Measurements from ENCODE around the gene CTNNA1. TPM values are rescaled to one million over a fixed set of nuclear protein-coding genes. Genes with fewer than 3 reads are reported as not detected.

Gene CTNNA1
- total RNA-seq, 1 donor from 2014 or later = 304 TPM

DNA sequence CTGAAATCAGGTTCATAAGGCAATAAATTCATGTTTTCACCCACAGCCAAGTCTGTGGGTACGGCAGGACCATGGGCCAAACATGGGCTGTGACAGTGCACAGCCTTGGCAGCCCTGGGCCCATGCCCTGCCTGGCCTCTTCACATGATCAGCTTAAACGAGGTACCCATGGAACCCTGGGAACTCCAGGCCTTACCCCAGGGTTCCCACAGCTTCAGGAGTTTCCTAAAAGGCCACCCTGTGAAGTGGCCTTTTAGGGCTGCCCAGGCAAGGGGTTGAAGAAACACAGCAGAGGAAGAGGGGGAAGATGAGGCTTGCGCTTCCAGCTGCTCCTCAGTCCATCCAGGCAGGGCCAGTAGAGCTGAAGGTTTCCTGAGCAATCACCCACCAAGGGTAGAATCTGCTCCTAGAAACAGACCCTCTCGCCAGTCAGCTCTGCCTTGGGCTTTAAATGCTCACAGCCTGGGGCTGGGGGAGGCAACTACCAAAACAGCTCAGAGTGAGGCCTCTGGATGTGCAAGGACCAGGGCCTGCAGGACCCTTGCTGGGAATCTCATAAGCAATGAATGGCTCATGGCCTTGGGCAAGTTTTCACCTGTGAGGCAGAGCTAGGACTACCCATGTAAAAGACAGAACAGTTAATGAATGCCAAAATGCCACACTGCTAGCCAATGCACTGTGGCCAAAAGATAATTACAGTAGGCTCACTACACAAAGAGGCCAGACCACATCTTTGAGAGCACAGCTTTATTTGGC lies 201.2 kb downstream of the CTNNA1 start:
- TF ChIP-seq, protein P1, sequence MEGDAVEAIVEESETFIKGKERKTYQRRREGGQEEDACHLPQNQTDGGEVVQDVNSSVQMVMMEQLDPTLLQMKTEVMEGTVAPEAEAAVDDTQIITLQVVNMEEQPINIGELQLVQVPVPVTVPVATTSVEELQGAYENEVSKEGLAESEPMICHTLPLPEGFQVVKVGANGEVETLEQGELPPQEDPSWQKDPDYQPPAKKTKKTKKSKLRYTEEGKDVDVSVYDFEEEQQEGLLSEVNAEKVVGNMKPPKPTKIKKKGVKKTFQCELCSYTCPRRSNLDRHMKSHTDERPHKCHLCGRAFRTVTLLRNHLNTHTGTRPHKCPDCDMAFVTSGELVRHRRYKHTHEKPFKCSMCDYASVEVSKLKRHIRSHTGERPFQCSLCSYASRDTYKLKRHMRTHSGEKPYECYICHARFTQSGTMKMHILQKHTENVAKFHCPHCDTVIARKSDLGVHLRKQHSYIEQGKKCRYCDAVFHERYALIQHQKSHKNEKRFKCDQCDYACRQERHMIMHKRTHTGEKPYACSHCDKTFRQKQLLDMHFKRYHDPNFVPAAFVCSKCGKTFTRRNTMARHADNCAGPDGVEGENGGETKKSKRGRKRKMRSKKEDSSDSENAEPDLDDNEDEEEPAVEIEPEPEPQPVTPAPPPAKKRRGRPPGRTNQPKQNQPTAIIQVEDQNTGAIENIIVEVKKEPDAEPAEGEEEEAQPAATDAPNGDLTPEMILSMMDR (IDR thresholded peaks at IDR 0.05) = no peak
- TF ChIP-seq POLR2AphosphoS5 (IDR thresholded peaks at IDR 0.05; ENCODE audit: insufficient read depth in 1 of 2, low read depth in 1 of 2) = no peak
- TF ChIP-seq POLR2A (IDR thresholded peaks at IDR 0.05) = no peak

DNA sequence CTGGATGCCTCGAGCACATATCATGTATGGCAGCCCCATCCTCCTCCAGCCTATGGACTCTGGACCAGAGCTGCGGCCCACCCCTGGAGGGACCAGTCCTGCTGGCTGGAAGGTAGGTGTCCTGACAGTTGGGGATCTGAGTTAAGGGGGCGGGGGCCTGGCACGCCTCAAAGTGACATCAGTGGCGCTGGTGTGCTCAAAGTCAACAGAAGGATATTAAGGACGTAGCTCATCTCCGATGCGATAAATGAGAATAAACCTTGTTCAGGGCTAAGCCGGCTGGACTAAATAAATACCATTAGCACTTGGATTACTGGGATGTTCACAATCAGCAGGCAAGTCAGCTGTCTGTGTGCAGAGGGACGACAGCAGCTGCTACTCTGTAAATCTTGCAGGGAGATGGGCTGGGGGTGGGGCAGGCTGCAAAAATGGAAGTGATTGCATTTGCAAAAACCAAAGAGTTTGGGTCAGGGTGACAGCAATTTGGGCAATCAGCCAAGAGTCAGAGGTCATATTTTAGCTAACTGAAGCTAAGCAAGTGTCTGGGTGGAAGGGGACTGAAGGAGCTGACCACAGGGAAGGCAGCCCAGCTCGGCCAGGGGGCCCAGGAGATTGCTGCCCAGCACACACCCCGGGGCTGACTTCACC lies 201.9 kb downstream of the CTNNA1 start:
- TF ChIP-seq POLR2A (IDR thresholded peaks at IDR 0.05) = no peak
- TF ChIP-seq, protein P1 (IDR thresholded peaks at IDR 0.05) = no peak
- Histone ChIP-seq H3K27me3 (no peaks in the 10 kb centered on the region), H3K4me3 (no peak overlapping the region), H3K36me3 (no peaks in the 10 kb centered on the region), H3K4me1 (peaks cover 40% of the 10 kb centered on the region), H3K27ac (peak overlapping the region; percentile 22), H3K9me3 (no peaks in the 10 kb centered on the region)
- intact Hi-C loops (cut with DNase I) = no loop called here
- no peak for DNase-seq (ENCODE audit: extremely low spot score in 2 of 2)

More for the DNA sequence above, 201.2 kb downstream of the CTNNA1 start:
- H3K4me1 ChIP-seq = peaks cover 40% of the 10 kb centered on the region
- H3K27me3 ChIP-seq = no peaks in the 10 kb centered on the region
- intact Hi-C loops (cut with DNase I) = no loop called here
- H3K27ac ChIP-seq = peak overlapping the region; percentile 71
- DNase-seq (ENCODE audit: extremely low spot score in 2 of 2) = no peak
- no peaks in the 10 kb centered on the region for H3K9me3 ChIP-seq
- H3K36me3 ChIP-seq = no peaks in the 10 kb centered on the region
- no peak overlapping the region for H3K4me3 ChIP-seq

DNA sequence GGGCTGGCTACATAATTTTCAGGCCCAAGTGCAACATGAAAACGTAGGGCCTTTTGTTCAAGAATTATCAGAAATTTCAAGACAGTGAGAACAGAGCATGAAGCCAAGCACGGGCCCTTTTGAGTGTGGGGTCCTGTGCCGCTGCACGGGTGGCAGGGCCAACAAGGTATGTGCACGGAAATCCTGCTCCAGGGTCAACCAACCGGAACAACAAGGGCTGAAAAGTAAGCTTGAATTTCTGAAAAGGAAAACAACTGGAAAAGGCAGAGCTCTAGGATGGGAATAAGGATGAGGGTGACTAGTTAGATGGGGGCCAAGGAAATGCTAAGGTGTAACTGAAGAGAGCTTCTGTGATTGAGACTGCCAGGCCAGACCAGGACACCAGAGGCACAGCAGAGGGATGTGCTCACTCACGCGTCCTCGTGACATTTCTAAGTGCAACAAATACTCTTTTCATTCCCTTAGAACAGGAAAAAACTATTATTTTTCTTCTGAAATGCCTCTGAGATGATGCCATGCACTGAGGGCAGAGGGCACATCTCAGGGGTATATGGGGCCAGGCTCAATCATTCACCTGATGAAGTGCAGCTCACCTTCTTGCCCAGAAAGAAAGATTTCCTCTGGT lies 202.6 kb downstream of the CTNNA1 start:
- no peak for DNase-seq (ENCODE audit: extremely low spot score in 2 of 2)
- Histone ChIP-seq H3K36me3 (no peaks in the 10 kb centered on the region), H3K4me1 (peaks cover 40% of the 10 kb centered on the region), H3K4me3 (no peak overlapping the region), H3K9me3 (no peaks in the 10 kb centered on the region), H3K27ac (peak overlapping the region; percentile 22), H3K27me3 (no peaks in the 10 kb centered on the region)
- intact Hi-C loops (cut with DNase I) = no loop called here
- TF ChIP-seq, protein P1 (IDR thresholded peaks at IDR 0.05) = no peak
- TF ChIP-seq POLR2A (IDR thresholded peaks at IDR 0.05) (no peak), POLR2AphosphoS5 (IDR thresholded peaks at IDR 0.05; ENCODE audit: insufficient read depth in 1 of 2, low read depth in 1 of 2) (no peak)

DNA sequence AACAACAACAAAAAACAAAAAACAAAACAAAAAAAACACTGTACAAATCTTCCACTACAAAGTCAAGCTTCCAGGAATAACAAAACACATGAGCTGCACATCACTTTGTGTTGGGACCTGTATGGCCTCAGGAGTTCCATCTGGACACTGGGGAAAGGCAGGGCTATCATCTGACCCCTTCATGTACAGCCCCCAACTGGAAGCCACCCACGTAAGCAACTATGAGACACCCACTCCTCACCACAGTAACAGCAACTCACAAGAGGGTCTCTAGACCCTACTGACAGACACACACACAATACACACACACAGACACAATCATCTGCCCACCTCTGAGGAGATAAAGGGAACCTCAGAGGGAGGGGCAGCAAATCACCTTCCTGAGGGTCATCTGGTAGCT lies 203.6 kb downstream of the CTNNA1 start:
- DNase-seq (ENCODE audit: extremely low spot score in 2 of 2) = no peak
- H3K9me3 ChIP-seq = no peaks in the 10 kb centered on the region
- H3K27ac ChIP-seq = no peak overlapping the region
- H3K4me1 ChIP-seq = peaks cover 40% of the 10 kb centered on the region
- no peaks in the 10 kb centered on the region for H3K36me3 ChIP-seq
- H3K4me3 ChIP-seq = no peak overlapping the region
- H3K27me3 ChIP-seq = no peaks in the 10 kb centered on the region
- intact Hi-C loops (cut with DNase I) = no loop called here
- TF ChIP-seq, protein P1 (IDR thresholded peaks at IDR 0.05) = no peak
- TF ChIP-seq POLR2AphosphoS5 (IDR thresholded peaks at IDR 0.05; ENCODE audit: insufficient read depth in 1 of 2, low read depth in 1 of 2) (no peak), POLR2A (IDR thresholded peaks at IDR 0.05) (no peak)
